GM19395 (cell line): Measurements from ENCODE around the gene CELF4.

Source experiments
- ATAC-seq: cut with Tn5 transposase; IDR thresholded peaks from one replicate; pipeline ENCODE4 v1.9.1; 2021; ENCODE audit warnings: mild to moderate bottlenecking, moderate library complexity; ENCODE audit not compliant: unreplicated experiment

Gene CELF4

GRCh38 chr18:37330173-37330572, 235.4 kb downstream of the CELF4 start:
- ATAC-seq, result no peak

DNA sequence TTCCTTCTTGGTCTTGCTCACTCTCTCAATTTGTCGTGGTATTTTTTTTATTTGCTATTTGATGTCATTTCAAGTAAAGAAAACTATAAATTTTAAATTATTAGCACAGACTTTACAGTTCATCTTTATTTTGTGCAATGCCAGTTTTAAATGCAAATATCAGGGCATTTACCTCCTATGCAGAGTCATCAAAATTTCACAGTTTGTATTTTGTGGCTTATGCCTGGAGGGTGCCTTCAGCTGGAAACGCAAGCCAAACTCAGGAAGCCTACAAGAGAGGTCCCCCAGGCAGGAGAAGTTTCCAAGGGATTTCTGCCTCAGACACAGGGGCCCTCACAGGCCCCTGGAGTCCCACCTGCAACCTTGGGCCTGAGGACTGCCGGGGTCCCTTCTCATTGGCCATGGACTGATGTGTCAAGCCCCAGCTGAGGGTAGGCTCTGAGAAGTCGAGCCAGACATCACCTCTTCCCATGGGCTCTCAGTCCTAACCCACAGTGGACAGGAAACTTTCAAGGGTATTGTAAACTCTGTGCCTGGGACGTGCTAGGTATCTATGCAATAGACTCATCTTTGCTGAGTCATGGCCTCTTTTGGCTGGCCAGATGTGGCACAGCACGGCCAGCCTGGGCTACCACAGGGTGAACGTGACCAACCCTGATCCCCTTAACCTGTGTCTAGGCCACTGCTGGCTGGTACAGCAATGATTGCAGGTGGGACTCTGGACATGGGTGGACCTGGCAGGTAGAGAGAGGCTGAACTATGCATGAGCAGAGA, 236.5 kb downstream of the CELF4 start:
- ATAC-seq, result no peak

DNA sequence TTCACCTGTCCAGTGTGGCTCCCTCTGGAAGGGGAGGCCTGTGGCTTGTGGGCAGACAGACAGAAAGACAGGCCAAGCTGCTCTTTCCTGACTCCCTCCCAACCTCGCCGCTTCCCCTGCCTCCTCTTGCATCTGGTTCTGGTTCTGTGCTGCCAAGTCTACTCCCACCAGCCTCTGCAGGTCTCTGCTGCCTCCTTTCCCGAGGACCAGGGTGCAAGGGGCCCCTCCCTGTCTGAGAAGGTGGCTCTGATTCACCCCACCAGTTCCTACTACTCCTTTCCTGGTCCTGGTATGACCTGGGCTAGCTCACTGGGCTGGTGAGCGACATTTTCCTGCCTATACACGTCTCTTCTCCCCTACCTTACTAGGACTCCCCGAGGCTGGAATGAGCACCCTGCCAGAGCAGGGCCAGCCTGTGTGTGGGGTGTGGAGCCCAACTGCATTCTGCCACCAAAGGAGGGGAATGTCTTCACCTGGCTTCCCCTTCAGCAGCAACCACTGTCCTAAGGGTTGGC, 238.5 kb downstream of the CELF4 start:
- ATAC-seq, result no peak

DNA sequence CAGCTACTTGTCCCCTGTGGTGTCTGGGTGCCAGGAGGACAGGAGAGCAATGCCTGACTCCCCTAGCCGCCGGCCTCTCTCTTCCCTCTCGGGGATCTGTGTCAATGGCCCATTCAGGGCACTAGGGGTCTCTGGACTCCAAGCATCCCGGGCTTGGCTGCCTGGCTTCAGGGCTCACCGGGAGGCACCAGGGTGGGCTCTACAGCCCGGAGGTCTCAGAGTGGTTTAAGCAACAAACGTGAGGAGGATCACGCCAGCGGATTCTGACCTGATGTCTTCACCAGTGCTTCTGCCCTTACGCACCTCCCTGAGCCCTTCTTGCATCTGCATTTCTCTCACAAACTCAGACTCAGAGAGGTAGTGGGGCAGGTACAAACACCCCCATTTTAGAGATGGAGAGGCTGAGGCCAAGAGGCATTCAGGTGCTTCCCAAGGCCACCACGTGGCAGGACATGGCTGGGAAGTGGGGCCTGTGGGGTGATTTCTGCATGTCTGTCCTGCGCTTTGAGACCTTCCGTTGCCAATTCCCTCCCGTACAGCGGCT, 243.0 kb downstream of the CELF4 start:
- ATAC-seq, result peak; percentile 92

- ATAC-seq, result peak; percentile 19
Observed at GRCh38 chr18:37321582-37322491, 243.8 kb downstream of the CELF4 start.

GRCh38 chr18:37320317-37320716, 245.3 kb downstream of the CELF4 start:
- ATAC-seq, result no peak

DNA sequence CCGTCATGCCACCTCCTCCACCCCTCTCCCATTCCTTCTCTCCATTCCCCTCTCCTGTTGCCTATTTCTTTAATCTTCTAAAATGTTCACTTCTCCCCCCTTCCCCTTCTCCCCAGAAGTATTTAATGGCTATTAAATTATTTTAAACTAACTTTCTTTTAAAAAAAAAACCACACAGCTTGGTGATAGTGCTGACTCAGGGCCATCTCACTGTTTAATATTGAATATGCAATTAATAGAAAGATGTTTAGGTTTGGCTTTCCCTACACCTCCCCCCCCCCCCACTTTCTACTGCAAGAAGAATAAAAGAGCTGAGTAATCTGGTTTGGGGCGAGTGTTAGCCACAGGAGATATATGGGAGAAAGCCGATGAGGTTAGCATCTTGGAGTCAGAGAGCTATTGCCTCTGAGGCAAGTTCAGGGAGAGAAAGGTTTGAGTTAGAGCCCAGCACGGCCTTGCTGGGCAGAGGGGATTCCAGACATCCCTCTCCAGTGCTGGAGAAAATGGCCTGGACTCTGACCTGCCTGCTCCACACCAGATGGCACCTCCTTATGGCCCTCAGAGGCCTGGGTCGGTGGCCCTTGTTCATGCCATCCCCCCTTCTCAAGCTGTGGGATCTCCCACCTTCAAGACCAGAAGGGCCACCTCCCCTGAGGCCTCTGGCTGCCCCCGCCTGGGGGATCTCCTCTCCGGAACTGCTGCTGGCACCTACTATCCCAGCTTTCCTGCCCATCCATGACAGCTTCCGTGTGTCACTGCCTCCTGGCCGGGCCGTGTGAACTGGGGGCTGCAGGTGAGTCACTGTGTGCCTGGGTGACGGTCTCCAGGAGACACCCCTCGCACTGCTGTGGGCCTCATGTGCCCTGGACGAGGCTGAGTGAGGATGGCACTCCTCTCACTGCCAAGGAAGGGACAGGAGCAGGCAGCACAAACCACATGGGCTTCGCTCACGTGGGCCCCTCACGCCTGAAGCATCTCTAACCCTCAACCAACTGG, 246.9 kb downstream of the CELF4 start:
- no peak for ATAC-seq

DNA sequence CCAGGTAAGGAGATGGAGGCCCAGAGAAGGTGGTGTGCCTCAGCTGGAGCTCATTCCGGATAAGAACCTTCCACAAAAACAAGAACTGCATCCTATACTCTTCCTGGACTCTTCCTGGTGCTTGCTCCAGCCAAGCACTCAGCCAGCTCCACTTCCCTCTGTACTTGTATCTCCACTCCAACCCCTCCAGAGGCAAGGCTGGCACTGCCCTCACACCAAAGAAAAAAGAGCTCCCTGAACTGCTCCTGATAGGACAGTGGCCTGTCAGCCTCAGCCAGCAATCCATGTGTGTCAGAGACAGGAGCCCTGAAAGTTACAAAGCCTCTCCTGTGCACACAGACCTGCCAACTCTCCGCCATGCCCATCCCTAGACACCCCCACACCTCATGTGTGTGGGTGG, 248.1 kb downstream of the CELF4 start:
- no peak for ATAC-seq

- ATAC-seq, result no peak
Observed at GRCh38 chr18:37316468-37316867, 249.1 kb downstream of the CELF4 start.

DNA sequence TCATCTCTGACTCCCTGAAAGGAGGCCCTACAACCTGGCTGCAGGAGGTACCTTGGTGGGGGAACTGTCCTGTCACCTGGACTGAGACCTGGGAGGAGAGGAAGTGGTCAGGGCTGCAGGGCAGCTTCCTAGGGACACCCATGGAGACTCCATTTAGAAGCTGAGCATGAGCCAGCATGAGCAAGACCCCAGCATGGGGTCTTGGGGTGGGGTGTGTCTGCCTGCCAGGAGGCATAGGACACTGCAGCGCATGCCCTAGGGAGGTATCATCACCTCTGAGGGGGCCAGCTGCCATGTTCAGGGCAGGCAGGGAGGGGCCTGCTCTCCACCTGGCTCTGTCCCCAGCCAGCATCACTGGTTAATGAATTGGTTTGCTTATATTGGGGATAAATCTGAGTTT, 249.7 kb downstream of the CELF4 start:
- no peak for ATAC-seq

- no peak for ATAC-seq
Observed at GRCh38 chr18:37314534-37314933, 251.1 kb downstream of the CELF4 start.

DNA sequence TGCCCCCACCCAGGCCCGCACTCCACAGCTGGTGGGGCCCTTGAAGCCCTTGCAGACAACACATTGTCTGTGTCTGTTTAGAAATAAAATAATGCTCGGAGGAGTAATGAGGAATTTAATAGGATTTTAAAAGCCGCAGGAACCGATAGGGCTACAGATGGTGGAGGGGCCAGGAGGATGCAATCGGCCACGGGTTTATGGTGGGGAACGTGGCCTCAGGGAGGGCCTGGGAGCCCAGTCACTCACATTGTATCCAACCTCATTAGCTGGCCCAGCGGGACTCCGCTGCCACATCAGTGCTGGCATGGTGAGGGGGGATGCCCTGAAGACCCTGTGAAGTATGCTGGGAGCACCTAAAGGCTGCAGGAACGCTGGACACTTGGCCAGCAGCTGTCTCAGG, 252.0 kb downstream of the CELF4 start:
- ATAC-seq, result no peak

- ATAC-seq, result no peak
Observed at GRCh38 chr18:37309861-37310260, 255.7 kb downstream of the CELF4 start.

DNA sequence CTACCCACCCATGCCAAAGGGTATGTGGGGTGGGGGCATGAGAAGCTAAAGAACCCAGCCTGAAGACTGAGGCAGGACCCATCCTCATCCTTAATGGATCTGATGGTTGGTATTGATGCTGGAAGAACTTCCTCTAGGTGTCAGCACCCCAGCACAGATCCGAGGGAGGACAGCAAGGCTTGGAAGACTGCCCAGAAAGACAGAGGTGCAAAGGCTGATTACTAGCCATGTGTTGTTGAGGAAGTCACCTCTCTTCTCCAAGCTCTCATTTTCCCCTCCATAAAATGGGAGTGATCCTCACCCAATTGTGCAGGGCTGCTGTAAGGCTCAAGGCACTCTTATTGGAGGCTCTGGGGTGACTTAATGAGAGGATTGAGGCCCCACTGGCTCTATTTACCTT, 256.5 kb downstream of the CELF4 start:
- ATAC-seq, result no peak

DNA sequence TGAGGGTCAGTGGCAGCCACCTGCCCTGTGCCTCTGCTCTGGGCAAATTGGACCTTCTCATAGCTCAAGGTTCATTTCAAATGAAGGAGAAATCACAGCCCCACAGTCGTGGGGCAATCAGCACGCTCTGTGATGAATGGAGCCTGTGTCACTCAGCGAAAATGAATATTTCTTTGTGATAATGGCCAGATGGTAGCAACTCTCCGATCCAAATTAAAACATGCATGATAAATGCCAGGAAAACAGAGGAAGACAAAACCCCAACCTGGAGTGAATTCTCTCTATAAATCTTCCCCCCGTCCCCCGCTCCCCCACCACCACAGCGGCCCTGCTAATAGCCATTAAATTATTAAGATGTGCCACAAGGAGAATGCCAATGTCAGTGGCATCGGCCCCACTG, 258.4 kb downstream of the CELF4 start:
- ATAC-seq, result no peak

DNA sequence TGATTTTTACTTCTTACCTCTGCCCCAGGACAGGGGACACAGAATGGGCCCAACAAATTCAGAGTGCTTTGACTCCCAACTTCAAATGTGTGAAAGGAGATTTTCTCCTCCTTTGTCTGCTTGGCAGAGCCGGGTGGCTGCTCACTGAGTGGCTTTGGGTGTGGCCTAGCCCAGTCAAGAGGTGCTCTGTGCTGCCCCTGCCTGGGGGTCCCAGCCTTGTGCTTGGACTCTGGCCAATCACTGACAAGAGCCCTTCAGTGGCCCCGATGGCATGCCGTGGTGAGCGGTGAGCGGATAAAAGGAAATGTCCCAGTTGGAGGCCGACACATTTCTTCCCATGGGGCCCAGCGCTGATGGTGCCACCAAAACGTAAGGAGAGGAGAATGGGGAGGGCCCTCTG, 259.2 kb downstream of the CELF4 start:
- ATAC-seq, result no peak

- no peak for ATAC-seq
Observed at GRCh38 chr18:37305066-37305465, 260.5 kb downstream of the CELF4 start.

DNA sequence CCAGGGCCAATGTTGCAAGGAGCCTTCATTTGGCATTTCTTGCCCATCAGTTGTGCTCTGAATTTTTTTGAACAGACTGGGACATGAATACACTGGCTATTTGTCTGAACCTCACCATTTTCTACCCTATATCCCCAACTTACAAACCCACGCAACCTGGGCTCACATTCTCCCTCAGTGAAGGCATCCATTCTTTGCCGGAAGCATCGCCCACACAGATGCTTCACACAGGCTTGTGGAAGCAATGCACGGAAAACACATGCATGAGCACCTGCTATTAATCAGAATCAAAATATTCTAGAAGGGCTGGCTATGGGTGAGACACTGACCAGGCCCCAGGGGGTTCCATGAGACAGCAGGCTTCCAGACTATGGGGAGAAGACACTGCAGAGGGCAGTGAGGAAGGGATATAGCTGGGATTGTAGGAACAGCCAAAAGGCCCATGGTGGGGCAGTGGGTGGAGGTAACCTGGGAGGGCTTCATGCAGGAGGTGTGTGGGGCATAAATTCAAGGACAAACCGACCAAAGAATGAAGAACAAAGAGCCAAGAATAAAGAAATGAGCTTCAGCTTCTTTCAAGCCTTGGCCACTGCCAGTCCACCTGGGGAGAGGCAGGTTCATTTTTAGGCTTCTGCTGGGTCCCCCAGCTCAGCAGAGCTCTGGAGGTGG, 261.5 kb downstream of the CELF4 start:
- no peak for ATAC-seq

- no peak for ATAC-seq
Observed at GRCh38 chr18:37303009-37303408, 262.6 kb downstream of the CELF4 start.

DNA sequence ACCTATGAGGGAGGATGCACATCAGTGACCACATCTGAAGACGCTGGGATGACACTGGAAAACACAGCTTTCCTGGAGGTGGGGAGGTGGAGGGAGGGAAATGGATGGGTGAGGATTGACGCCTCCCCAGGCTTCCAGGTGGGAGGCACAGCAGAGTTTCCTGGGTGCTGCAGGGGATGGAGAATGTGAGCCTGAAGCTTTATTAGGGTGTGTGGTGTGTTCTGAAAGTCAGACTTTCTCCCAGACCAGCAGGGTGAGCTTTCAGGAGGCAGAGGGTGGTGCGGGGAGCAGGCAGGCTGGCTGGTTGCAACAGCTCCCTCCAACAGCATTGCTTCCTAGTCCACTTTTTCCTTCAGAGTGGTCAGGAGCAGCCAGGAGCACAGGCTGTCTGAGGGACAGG, 263.1 kb downstream of the CELF4 start:
- ATAC-seq, result no peak
